Non-pigmented ciliary epithelial cell (primary cell): ENCODE data around the gene SNED1.

ENCODE experiments used
- DNase-seq: peaks from one replicate; pipeline ENCODE4 v3.0.0-alpha.2; 2010; ENCODE audit warnings: low read depth

Gene SNED1

DNA sequence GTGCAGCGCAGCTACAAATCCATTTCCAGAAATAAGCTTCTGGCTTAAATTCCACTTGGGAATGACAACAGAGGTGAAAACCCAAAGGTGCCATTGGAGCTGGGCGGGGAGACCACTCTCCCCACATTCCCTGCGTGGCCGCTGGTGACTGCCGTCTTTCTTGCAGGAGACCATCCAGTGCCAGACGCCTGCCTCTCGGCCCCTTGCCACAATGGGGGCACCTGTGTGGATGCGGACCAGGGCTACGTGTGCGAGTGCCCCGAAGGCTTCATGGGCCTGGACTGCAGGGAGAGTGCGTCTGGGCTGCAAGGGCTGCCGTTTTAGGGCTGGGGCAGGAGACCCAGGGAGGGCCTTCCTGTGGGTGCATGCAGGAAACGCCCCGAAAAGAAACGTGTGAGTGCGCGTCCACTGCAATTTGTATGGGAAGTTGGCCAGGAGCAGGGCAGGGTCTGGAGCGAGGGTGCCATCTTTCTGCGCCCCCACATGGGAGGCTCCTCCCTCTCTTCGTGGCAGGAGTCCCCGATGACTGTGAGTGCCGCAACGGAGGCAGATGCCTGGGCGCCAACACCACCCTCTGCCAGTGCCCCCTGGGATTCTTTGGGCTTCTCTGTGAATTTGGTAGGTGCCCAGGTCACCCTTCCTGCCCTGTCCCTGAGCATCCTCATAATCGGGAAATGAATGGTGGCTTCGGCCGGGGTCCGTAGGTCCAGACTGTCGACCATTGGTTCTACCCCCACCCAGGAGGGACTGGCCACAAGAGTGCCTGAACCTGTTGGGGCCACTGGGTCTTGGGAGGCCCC, 49.9 kb downstream of the SNED1 start:
- DNase-seq, result no peak

GRCh38 chr2:241048949-241049343, 50.5 kb downstream of the SNED1 start:
- no peak for DNase-seq

GRCh38 chr2:241049739-241050623, 51.6 kb downstream of the SNED1 start:
- DNase-seq, result no peak

DNA sequence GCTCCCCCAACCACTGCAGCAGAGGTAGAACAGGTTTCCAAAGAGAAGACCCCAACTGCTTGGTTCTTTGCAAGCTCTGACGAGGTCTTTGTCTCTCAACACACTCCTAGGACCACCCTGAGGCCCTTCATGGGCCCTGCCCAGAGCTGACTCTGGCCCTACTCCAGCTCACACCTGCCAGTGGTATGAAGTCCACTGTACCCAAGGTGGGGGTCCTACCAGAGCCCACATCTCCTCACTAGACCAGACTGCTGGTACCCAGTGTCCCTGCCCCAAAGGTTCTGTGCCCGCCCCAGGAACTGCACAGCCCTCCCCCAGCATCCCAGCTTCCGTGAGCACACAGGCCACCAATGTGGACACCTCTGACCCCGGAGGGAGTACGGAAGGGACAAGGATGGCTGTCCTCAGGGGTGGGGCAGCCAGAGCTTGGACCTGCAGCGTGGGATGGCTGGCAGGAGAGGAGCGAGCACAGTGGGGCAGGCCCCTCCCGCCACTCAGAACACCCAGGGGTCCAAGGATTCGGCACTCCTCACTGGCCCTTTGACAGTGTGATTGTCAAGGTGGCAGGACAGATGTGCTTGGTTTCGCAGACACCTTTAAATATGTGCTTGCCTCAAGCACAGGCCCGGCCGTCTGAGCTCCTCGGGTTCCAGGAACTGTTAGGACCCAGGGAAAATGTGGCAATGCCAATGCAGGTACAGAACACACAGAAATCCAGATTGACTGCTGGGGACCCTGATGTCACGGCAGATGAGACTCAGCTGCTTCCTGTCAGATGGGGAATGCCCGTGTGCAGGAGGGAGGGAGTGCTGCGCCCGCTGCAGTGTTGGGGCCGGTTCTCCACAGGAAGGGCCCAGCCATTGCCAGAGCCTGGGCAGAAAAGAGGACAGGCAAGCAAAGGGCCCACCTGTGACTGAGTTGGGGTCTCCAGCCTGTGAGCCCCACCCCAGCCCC, 52.5 kb downstream of the SNED1 start:
- DNase-seq, result no peak

GRCh38 chr2:241051578-241052487, 53.4 kb downstream of the SNED1 start:
- DNase-seq, result no peak

DNA sequence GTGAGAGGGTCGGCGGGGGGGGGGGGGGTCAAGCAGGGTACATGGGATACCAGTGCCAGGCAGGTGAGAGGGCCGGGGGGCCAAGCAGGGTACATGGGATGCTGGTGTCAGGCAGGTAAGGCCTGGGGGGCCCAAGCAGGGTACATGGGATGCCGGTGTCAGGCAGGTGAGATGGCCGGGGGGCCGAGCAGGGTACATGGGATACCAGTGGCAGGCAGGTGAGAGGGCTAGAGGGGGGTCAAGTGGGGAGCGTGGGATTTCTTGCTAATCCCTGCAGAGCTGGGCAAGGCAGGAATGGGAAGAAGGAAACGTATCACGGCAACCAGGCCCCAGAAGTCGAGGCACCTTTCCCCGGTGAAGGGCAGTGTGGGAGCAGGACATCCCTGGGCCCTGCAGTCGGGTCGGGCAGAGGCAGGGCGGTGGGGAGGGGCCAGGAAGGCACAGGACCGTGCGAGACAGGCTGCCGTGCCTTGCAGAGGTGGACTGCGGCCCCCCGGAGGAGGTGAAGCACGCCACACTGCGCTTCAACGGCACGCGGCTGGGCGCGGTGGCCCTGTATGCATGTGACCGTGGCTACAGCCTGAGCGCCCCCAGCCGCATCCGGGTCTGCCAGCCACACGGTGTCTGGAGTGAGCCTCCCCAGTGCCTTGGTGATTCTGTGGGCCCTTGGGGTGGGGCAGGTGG, 54.4 kb downstream of the SNED1 start:
- DNase-seq, result no peak

DNA sequence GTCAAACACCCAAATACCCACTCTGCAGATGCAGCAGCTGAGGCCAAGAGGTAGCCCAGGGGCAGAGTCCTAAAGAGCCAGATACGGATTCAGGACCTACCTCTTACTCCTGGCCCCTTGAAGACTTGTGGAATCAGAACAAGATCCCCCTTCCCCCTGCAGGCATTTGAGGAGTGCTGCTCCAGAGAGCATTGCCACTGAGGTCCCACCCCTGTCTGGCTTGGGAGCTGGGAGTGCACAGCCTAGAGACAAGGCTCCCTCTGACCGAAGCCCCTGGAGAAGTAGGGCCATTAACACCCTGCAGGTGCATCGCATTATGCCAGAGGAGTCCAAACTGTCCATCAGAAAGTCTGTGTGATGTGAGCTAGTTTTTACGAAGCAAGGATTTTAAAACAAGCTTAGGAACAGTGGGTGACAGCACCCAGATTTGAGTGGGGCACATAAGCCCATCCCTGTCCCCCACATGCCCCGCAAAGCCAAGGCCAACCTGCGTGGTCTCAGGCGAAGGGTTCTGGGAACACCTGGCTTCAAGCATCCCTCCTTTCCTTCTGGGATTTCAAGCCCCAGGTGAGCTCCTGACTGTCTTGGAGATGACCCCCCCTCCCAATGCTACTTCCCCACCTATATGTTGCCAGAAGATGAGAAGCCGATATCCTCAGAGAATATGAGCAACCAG, 55.3 kb downstream of the SNED1 start:
- DNase-seq, result no peak

GRCh38 chr2:241061275-241061674, 62.9 kb downstream of the SNED1 start:
- no peak for DNase-seq

- DNase-seq, result no peak
Measured at GRCh38 chr2:241062389-241063092, 64.1 kb downstream of the SNED1 start.

DNA sequence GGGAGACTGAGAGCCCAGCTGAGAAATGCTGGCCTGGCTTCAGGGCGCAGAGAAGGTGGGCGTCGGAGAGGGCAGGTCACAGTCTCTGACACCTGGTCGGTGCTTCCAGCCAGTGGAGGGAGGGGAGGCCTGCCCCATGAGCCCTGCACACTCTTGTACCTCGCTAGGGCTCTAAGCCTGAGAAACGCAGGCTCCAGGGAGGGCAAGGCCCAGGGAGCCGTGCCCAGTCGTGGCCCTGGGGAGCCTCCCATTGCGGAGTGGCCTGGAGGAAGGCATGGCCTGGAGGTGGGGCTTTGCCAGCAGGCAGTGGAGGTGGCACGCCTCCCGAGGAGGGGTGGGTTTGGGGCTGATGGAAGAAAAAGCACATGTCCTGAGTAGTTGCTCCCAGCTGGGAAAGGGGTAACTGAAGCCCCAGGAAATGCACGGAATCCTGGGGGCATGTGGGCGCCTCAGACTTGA, 64.7 kb downstream of the SNED1 start:
- no peak for DNase-seq

DNA sequence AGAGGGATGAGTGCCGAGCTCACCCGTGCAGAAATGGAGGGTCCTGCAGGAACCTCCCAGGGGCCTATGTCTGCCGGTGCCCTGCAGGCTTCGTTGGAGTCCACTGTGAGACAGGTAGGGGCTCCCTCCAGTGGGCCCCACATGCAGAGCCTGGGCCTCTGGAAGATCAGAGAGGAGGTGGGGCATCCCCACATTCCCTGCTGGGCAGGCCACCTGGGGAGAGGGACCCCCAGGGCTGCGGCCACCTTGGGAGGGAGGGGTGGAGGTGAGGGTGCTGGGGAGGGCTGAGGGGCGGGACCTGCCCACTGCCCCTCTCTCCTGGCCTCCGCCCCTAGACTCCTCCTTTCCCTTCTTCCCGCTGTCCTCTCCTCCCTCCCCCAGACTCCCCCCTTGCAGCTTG, 65.2 kb downstream of the SNED1 start:
- DNase-seq, result no peak

- DNase-seq, result no peak
Measured at GRCh38 chr2:241064008-241064801, 65.8 kb downstream of the SNED1 start.

GRCh38 chr2:241064802-241065354, 66.5 kb downstream of the SNED1 start:
- DNase-seq, result no peak

GRCh38 chr2:241065355-241065803, 67.0 kb downstream of the SNED1 start:
- DNase-seq, result no peak

- no peak for DNase-seq
Measured at GRCh38 chr2:241066171-241066892, 67.9 kb downstream of the SNED1 start.

GRCh38 chr2:241066893-241067341, 68.5 kb downstream of the SNED1 start:
- no peak for DNase-seq
